HEK293 (cell line): Measurements from ENCODE around the gene OXCT2.
"Not testable (repeated sequence)": the region's sequence is repeated elsewhere in the genome, so short reads cannot be mapped to it uniquely, and the experiment has no call there.

Source experiments
- ATF2 ChIP-seq: fragments of 450-650 bp; formaldehyde crosslinking; IDR thresholded peaks from 2 replicates; pipeline ENCODE4 v1.5.1; 2016; ENCODE audit warnings: missing biosample characterization, missing genetic modification characterization, low read depth
- CTCF ChIP-seq: fragments of 450-650 bp; formaldehyde crosslinking; IDR thresholded peaks from 2 replicates; pipeline ENCODE4 v1.5.1; 2016; ENCODE audit warnings: missing biosample characterization, missing genetic modification characterization
- MZF1 ChIP-seq: fragments of 450-650 bp; formaldehyde crosslinking; IDR thresholded peaks from 2 replicates; pipeline ENCODE4 v1.5.1; 2017; ENCODE audit warnings: missing biosample characterization, missing genetic modification characterization, borderline replicate concordance

GRCh38 chr1:39782685-39783084, 11.5 kb upstream of the OXCT2 start:
- TF ChIP-seq ATF2; CTCF (tag by site-specific recombination); MZF1: not testable (repeated sequence)
